B cell (primary cell): Measurements from ENCODE around the gene SLC25A29. TPM values are rescaled to one million over a fixed set of nuclear protein-coding genes. Genes with fewer than 3 reads are reported as not detected.

ENCODE experiments used
- ATAC-seq: fragments of 200-7000 bp; cut with Tn5 transposase; one replicate; pipeline ENCODE4 v1.10.0; 2021; ENCODE audit warnings: low read depth, mild to moderate bottlenecking, moderate number of reproducible peaks, moderate library complexity
- CTCF ChIA-PET: fragments of 350-600 bp; sonication (Branson Sonifier 250); formaldehyde crosslinking; loops from one replicate; lab custom pipeline; 2021; ENCODE audit warnings: antibody characterized with exemption, inconsistent platforms; lab: Charles Lee
- POLR2A ChIA-PET: fragments of 350-600 bp; sonication (Branson Sonifier 250); formaldehyde crosslinking; loops from one replicate; lab custom pipeline; 2021; ENCODE audit warnings: antibody characterized with exemption; lab: Charles Lee
- DNase-seq: peaks from one replicate; pipeline ENCODE4 v3.0.0; 2013
- H2AFZ ChIP-seq: 2 replicates; pipeline ENCODE4 v1.6.1; 2012; ENCODE audit warnings: mild to moderate bottlenecking, low read depth, low read length; ENCODE audit not compliant: insufficient read depth, poor library complexity, severe bottlenecking
- H3K27ac ChIP-seq, 2 donors: 1 replicate in 1 of 2; 2 replicates in 1 of 2; pipeline ENCODE4 v1.5.1; 2012 to 2013; ENCODE audit warnings: low read length in 2 of 2, mild to moderate bottlenecking in 2 of 2, moderate library complexity in 1 of 2
- H3K27me3 ChIP-seq, 4 experiments: fragments of 200-600 bp in 1 of 4; sonication (generic) in 1 of 4; replicated peaks in 1 of 4; 1 replicate in 2 of 4; 2 replicates in 2 of 4; pipeline versions ENCODE4 v1.6.1 to v1.7.0; 2013 to 2016; ENCODE audit warnings: low read length in 3 of 4, mild to moderate bottlenecking in 2 of 4, mixed read lengths in 1 of 4, moderate library complexity in 1 of 4; ENCODE audit not compliant: insufficient read depth in 4 of 4, control insufficient read depth in 3 of 4; ENCODE audit errors: control extremely low read depth in 1 of 4
- H3K36me3 ChIP-seq, 2 experiments: replicated peaks in 1 of 2; 1 replicate in 1 of 2; 2 replicates in 1 of 2; pipeline versions ENCODE4 v1.6.1 to v1.7.1; 2013; ENCODE audit warnings: low read length in 1 of 2; ENCODE audit not compliant: insufficient read depth in 2 of 2, control insufficient read depth in 1 of 2; ENCODE audit errors: control extremely low read depth in 1 of 2, extremely low read depth in 1 of 2
- H3K4me1 ChIP-seq, 2 donors: fragments of 200-600 bp in 1 of 2; sonication (generic) in 1 of 2; 1 replicate in 1 of 2; 2 replicates in 1 of 2; pipeline versions ENCODE4 v1.5.1 to v1.6.1; 2013 to 2017; ENCODE audit warnings: low read length in 2 of 2; ENCODE audit not compliant: control insufficient read depth in 2 of 2, insufficient read depth in 2 of 2
- H3K4me2 ChIP-seq: replicated peaks from 2 replicates; pipeline ENCODE3; 2012; ENCODE audit warnings: mild to moderate bottlenecking, low read depth, low read length; ENCODE audit not compliant: poor library complexity, severe bottlenecking
- H3K4me3 ChIP-seq, 5 experiments: fragments of 200-600 bp in 1 of 5; sonication (generic) in 1 of 5; 1 replicate in 3 of 5; 2 replicates in 2 of 5; pipeline versions ENCODE4 v1.5.1 to v1.7.0; 2011 to 2016; ENCODE audit warnings: low read length in 4 of 5, mild to moderate bottlenecking in 4 of 5, low read depth in 2 of 5, control low read depth in 1 of 5, moderate library complexity in 1 of 5; ENCODE audit not compliant: insufficient read depth in 1 of 5; ENCODE audit errors: control extremely low read depth in 1 of 5, extremely low read depth in 1 of 5
- H3K79me2 ChIP-seq: fragments of 200-600 bp; sonication (generic); one replicate; pipeline ENCODE4 v1.6.0; 2016; ENCODE audit warnings: low read length; ENCODE audit not compliant: control insufficient read depth, insufficient read depth
- H3K9ac ChIP-seq: fragments of 200-600 bp; sonication (generic); 2 replicates; pipeline ENCODE4 v1.6.1; 2017; ENCODE audit warnings: mild to moderate bottlenecking, low read length, moderate library complexity
- H3K9me3 ChIP-seq, 3 donors: one replicate each; pipeline versions ENCODE4 v1.6.1 to v1.7.1; 2013; ENCODE audit warnings: low read length in 2 of 3; ENCODE audit not compliant: control insufficient read depth in 2 of 3, insufficient read depth in 1 of 3; ENCODE audit errors: control extremely low read depth in 1 of 3
- H4K20me1 ChIP-seq: 2 replicates; pipeline ENCODE4 v1.6.0; 2012; ENCODE audit warnings: mild to moderate bottlenecking, low read length; ENCODE audit not compliant: insufficient read depth, control insufficient read depth, poor library complexity, severe bottlenecking
- H3K27ac Mint-ChIP-seq: one replicate; pipeline ENCODE4 v1.8.0; 2021; ENCODE audit warnings: mixed read lengths
- H3K27me3 Mint-ChIP-seq: one replicate; pipeline ENCODE4 v1.8.0; 2021; ENCODE audit warnings: mixed read lengths
- H3K4me1 Mint-ChIP-seq: one replicate; pipeline ENCODE4 v1.8.0; 2021; ENCODE audit warnings: mixed read lengths
- H3K4me3 Mint-ChIP-seq: one replicate; pipeline ENCODE4 v1.8.0; 2021; ENCODE audit warnings: mixed read lengths
- H3K9me3 Mint-ChIP-seq: one replicate; pipeline ENCODE4 v1.8.0; 2022; ENCODE audit warnings: mixed read lengths; ENCODE audit not compliant: insufficient read depth
- CTCF ChIP-seq: fragments of 200-600 bp; IDR thresholded peaks from one replicate; pipeline ENCODE4 v1.8.0; 2022; ENCODE audit warnings: antibody characterized with exemption, mild to moderate bottlenecking
- EZH2 ChIP-seq: IDR thresholded peaks from 2 replicates; pipeline ENCODE4 v1.6.1; 2012; ENCODE audit warnings: borderline replicate concordance, low read depth, mild to moderate bottlenecking, moderate library complexity, low read length; ENCODE audit not compliant: insufficient read depth, poor library complexity, severe bottlenecking
- WGBS: methylation state at CpG from one replicate; pipeline ENCODE4 v1.1.5; 2013; ENCODE audit warnings: missing lambda C conversion rate; ENCODE audit not compliant: insufficient coverage; 5-methylcytosine and 5-hydroxymethylcytosine counted together
- intact Hi-C: fragments of 100-400 bp; cut with micrococcal nuclease; formaldehyde crosslinking; loops from one replicate; pipeline ENCODE4 v1.10.0; 2022
- polyA plus RNA-seq: library from polyadenylated mRNA; depleted of rRNA; stranded (reverse); fragments of >200 nt; gene quantifications from 2 replicates; pipeline ENCODE4 v1.2.3, GENCODE V29; 2012
- total RNA-seq, 2 donors: library from RNA; stranded (reverse); fragments of 120-200 nt in 1 of 2; gene quantifications; 1 replicate in 1 of 2; 2 replicates in 1 of 2; pipeline versions ENCODE4 v1.2.3 to v1.2.4, GENCODE V29; 2013 to 2022

SLC25A29 gene
- total and polyA plus RNA-seq, 2 donors (not counting 1 experiment from before 2014, with no cell fraction given) = 15.1 to 99.9 TPM

GRCh38 chr14:100299238-100299560 is 7.0 kb downstream of the SLC25A29 start:
- H3K9ac ChIP-seq = no peak overlapping the region
- ATAC-seq = no peak
- CTCF ChIA-PET = interaction anchor here (1.4 kb wide), 2 partner anchors 9 to 14 kb away, joined by 3 to 4 read pairs; no protein-coding TSS in a partner anchor
- DNase-seq = no peak
- Mint-ChIP-seq H3K27ac (peak overlapping the region; percentile 64), H3K4me1 (peaks cover 52% of the 10 kb centered on the region), H3K9me3 (no peaks in the 10 kb centered on the region), H3K4me3 (no peak overlapping the region), H3K27me3 (no peaks in the 10 kb centered on the region)
- H3K4me2 ChIP-seq = no peak overlapping the region
- POLR2A ChIA-PET = no interaction called here
- peaks cover 31 to 44% of the 10 kb centered on the region in 2 donors for H3K4me1 ChIP-seq
- no peak overlapping the region for H3K27ac ChIP-seq
- no peaks in the 10 kb centered on the region for H3K27me3 ChIP-seq
- peaks cover 15% of the 10 kb centered on the region for H3K79me2 ChIP-seq
- 93% methylated on average over 6 of the region's 6 CpGs for WGBS
- TF ChIP-seq EZH2 (no peak), CTCF (no peak)
- H3K36me3 ChIP-seq = no peaks in the 10 kb centered on the region
- H3K4me3 ChIP-seq = no peak overlapping the region
- intact Hi-C loops = no loop called here
- H3K9me3 ChIP-seq = no peaks in the 10 kb centered on the region
- no peaks in the 10 kb centered on the region for H4K20me1 ChIP-seq
- no peak overlapping the region for H2AFZ ChIP-seq

GRCh38 chr14:100298551-100299237 is 7.5 kb downstream of the SLC25A29 start:
- POLR2A ChIA-PET = no interaction called here
- no peaks in the 10 kb centered on the region for H3K27me3 Mint-ChIP-seq

More at GRCh38 chr14:100298551-100299237, 7.5 kb downstream of the SLC25A29 start:
- no peaks in the 10 kb centered on the region for H4K20me1 ChIP-seq
- WGBS = 88% methylated on average over 14 of the region's 14 CpGs
- peaks cover 15% of the 10 kb centered on the region for H3K79me2 ChIP-seq
- no peaks in the 10 kb centered on the region for H3K27me3 ChIP-seq
- peaks cover 32 to 49% of the 10 kb centered on the region in 2 donors for H3K4me1 ChIP-seq
- H3K36me3 ChIP-seq = no peaks in the 10 kb centered on the region
- Mint-ChIP-seq H3K27ac (peak overlapping the region; percentile 73), H3K4me3 (no peak overlapping the region), H3K4me1 (peaks cover 54% of the 10 kb centered on the region), H3K9me3 (no peaks in the 10 kb centered on the region)
- no peak for DNase-seq
- H3K4me3 ChIP-seq = no peak overlapping the region
- no peak overlapping the region for H2AFZ ChIP-seq
- intact Hi-C loops = no loop called here
- ATAC-seq = no peak
- TF ChIP-seq EZH2 (no peak), CTCF (no peak)
- H3K9me3 ChIP-seq = no peaks in the 10 kb centered on the region
- CTCF ChIA-PET = interaction anchor here (1.4 to 5.5 kb wide), 5 partner anchors 10 to 79 kb away, joined by 3 to 51 read pairs (median 5); no protein-coding TSS in a partner anchor
- no peak overlapping the region for H3K4me2 ChIP-seq
- no peak overlapping the region for H3K9ac ChIP-seq
- no peak overlapping the region for H3K27ac ChIP-seq
